ENCODE measurements around the gene CCDC63.
A peak's percentile ranks its signal among the peaks of the same experiment; 100 is the strongest.

CCDC63 gene

GRCh38 chr12:110929818-110930217 lies 83.0 kb downstream of the CCDC63 start:
- H3K27ac ChIP-seq, result no peak overlapping the region
- TF ChIP-seq ZFX (IDR thresholded peaks at IDR 0.05), result no peak
- TF ChIP-seq CTCF (conservative IDR thresholded peaks at IDR 0.05), result no peak

GRCh38 chr12:110930348-110931314 lies 83.8 kb downstream of the CCDC63 start:
- no peak overlapping the region for H3K27ac ChIP-seq
- TF ChIP-seq ZFX (IDR thresholded peaks at IDR 0.05) (no peak), CTCF (conservative IDR thresholded peaks at IDR 0.05) (no peak)

- TF ChIP-seq CTCF (conservative IDR thresholded peaks at IDR 0.05) (no peak), ZFX (IDR thresholded peaks at IDR 0.05) (no peak)
- no peak overlapping the region for H3K27ac ChIP-seq
Observed at GRCh38 chr12:110931315-110931728, 84.5 kb downstream of the CCDC63 start.

GRCh38 chr12:110932046-110932445 lies 85.3 kb downstream of the CCDC63 start:
- no peak overlapping the region for H3K27ac ChIP-seq
- TF ChIP-seq ZFX (IDR thresholded peaks at IDR 0.05), result no peak
- TF ChIP-seq CTCF (conservative IDR thresholded peaks at IDR 0.05), result peak; percentile 55

GRCh38 chr12:110933326-110933974 lies 86.7 kb downstream of the CCDC63 start:
- H3K27ac ChIP-seq, result no peak overlapping the region
- TF ChIP-seq CTCF (conservative IDR thresholded peaks at IDR 0.05) (no peak), ZFX (IDR thresholded peaks at IDR 0.05) (no peak)

- TF ChIP-seq ZFX (IDR thresholded peaks at IDR 0.05) (no peak), CTCF (conservative IDR thresholded peaks at IDR 0.05) (no peak)
- no peak overlapping the region for H3K27ac ChIP-seq
Observed at GRCh38 chr12:110934093-110934852, 87.5 kb downstream of the CCDC63 start.

All from C4-2B (cell line).